ENCODE results near the gene PFDN4.
A peak's percentile ranks its signal among the peaks of the same experiment; 100 is the strongest.

The PFDN4 gene

GRCh38 chr20:54209216-54209813, 1.4 kb downstream of the PFDN4 start:
- peak overlapping the region; percentile 86; the same call in 1 of the 2 replicates for H3K4me3 ChIP-seq (ENCODE audit: low read depth, low read length)
- no peak for TF ChIP-seq CTCF (IDR thresholded peaks at IDR 0.05; ENCODE audit: low read depth, low read length, missing control alignments)
- DNase-seq (ENCODE audit: low read depth): no peak

DNA sequence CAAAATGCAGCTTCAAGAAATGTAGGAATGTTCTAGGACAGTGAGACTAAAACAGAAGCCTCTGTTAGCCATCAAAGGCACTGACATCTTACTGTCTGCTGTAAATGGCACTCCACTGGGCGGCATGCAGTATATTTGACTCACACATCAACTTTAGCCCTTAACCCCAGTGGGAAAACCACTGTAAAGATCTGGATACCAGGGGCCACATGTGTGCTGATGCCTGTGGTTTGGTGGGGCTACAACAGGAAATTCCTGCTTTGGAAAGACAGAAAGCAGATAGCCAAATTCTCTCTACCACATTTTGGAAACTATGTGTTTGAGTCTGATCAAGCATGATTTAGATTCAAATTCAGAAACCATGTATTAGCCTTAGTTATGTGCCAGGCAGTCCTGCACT, 4.3 kb downstream of the PFDN4 start:
- no peak for TF ChIP-seq CTCF (IDR thresholded peaks at IDR 0.05; ENCODE audit: low read depth, low read length, missing control alignments)
- no peak overlapping the region for H3K4me3 ChIP-seq (ENCODE audit: low read depth, low read length)
- DNase-seq (ENCODE audit: low read depth): no peak

DNA sequence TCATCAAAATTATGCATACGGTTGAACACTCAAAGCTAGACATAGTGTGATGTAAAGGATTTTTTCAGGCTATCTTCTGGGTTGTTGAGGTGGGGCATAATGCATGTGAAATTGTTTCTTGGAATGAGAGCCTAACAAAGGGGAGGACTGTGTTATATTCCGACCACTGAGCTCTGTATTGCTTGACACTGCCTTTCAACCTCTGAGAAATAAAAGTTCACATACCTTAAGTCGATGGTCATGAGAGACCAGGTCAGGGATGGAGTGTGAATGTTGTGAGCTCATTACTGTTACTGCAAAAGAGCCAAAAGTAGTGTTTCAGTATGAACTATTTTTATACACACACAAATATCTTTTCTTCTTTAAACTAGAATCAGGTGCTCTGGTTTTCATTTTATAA, 5.0 kb downstream of the PFDN4 start:
- no peak overlapping the region for H3K4me3 ChIP-seq (ENCODE audit: low read depth, low read length)
- TF ChIP-seq CTCF (IDR thresholded peaks at IDR 0.05; ENCODE audit: low read depth, low read length, missing control alignments): no peak
- no peak for DNase-seq (ENCODE audit: low read depth)

DNA sequence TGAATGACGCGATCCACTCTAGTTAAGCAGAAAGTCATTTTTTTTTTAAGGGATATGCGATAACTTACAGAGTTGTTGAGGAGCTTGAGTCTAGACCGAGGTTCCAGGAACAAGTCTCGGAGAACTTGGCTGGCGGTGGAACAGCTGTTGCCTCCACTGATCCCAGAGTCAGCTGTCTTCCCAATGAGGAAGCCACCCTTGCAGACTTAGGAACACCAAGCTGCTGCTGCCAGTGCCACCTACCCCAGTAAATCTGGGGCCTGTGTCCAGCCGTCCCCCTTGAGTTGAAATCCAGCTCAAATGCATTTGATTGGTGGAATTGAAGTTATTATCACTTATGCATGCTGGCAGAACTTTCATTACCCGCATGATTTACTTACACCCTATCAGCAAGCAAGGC, 6.7 kb downstream of the PFDN4 start:
- no peak for TF ChIP-seq CTCF (IDR thresholded peaks at IDR 0.05; ENCODE audit: low read depth, low read length, missing control alignments)
- DNase-seq (ENCODE audit: low read depth): no peak

GRCh38 chr20:54215157-54215789, 7.4 kb downstream of the PFDN4 start:
- DNase-seq (ENCODE audit: low read depth): no peak
- no peak for TF ChIP-seq CTCF (IDR thresholded peaks at IDR 0.05; ENCODE audit: low read depth, low read length, missing control alignments)
- H3K4me3 ChIP-seq (ENCODE audit: low read depth, low read length): no peak overlapping the region

More for the DNA sequence above, 6.7 kb downstream of the PFDN4 start:
- H3K4me3 ChIP-seq (ENCODE audit: low read depth, low read length): no peak overlapping the region

DNA sequence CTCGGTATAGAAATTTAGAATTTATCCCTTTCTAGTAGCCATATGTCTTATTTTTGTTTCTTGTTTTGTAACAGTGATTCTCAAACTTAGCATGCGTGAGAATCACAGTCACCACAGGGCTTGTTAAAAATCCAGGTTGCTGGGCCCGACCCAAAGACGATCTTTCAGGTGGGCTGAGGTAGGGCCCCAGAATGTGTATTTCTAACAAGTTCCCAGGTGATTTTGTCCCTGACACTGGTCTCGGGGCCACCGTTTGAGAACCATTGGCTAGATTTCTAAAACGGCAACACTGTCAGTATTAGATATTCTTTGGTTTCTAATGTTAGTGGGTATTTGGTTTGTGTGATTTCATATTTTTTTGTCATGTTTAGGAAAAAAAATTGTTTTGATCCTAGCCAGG, 9.9 kb downstream of the PFDN4 start:
- H3K4me3 ChIP-seq (ENCODE audit: low read depth, low read length): no peak overlapping the region
- TF ChIP-seq CTCF (IDR thresholded peaks at IDR 0.05; ENCODE audit: low read depth, low read length, missing control alignments): no peak
- DNase-seq (ENCODE audit: low read depth): no peak

DNA sequence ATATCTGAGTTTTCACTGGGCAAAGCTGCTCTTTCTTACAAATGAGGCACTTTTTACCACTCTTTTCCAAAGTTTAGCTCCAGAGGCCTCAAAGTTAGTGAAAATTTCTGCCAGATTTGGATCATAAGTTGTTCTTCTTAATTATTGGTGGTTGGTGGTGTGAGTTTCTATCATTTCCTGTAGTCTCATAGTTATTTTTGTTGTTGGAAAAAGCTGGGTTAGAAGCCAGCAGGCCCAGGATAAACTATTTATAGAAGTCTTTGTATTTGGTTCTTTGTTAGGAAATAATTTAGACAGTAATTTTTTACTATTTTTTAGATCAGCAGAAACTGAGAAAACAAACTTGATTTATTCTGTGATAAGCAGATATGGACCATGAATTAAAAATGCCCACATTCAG, 10.6 kb downstream of the PFDN4 start:
- no peak overlapping the region for H3K4me3 ChIP-seq (ENCODE audit: low read depth, low read length)
- TF ChIP-seq CTCF (IDR thresholded peaks at IDR 0.05; ENCODE audit: low read depth, low read length, missing control alignments): no peak
- no peak for DNase-seq (ENCODE audit: low read depth)
